NT2/D1 (cell line): ENCODE results near the gene THBS2.
"Not testable (repeated sequence)": the region's sequence is repeated elsewhere in the genome, so short reads cannot be mapped to it uniquely, and the experiment has no call there.

Experiments
- SUZ12 ChIP-seq: IDR thresholded peaks from 2 replicates; pipeline ENCODE4 v1.6.1; 2011; ENCODE audit not compliant: insufficient read length, insufficient read depth; ENCODE audit errors: extremely low read depth
- ZNF274 ChIP-seq: IDR thresholded peaks from 2 replicates; pipeline ENCODE4 v1.6.1; 2011; ENCODE audit warnings: mild to moderate bottlenecking, low read depth, low read length

DNA sequence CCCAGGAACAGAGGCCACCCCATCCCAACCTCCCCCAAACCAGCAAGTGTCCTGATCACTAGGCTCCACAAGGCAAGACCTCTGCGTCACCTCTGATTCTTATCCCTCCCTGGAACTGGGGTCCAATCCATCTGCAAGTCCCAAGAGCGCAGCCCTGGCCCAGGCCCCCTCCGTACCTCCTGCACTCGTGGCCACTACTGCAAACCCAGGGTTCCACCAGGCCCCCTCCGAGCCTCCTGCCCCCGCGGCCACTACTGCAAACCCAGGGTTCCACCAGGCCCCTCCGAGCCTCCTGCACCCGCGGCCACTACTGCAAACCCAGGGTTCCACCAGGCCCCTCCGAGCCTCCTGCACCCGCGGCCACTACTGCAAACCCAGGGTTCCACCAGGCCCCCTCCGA lies 9.0 kb upstream of the THBS2 start:
- not testable (repeated sequence) for TF ChIP-seq SUZ12, ZNF274
